ENCODE measurements around the gene HLA-DOB.

GRCh38 chr6:32832535-32832934 is 15.7 kb upstream of the HLA-DOB start:
- no peak for TF ChIP-seq CTCF (IDR thresholded peaks at IDR 0.05)
- TF ChIP-seq POLR2A (IDR thresholded peaks at IDR 0.05), result no peak

Measured in heart left ventricle (tissue), 13 donors.